Activated gamma-delta T cell treated with anti-CD3 and anti-CD28 coated beads, Interleukin-2, amount 50 U/mL, for 16 hours (primary cell): ENCODE results near the gene CCL25.

Experiments used
- DNase-seq: peaks from one replicate; pipeline ENCODE4 v3.0.0-alpha.2; 2020; ENCODE audit warnings: low read depth

The CCL25 gene

GRCh38 chr19:8045872-8046568 is 6.5 kb upstream of the CCL25 start:
- no peak for DNase-seq

GRCh38 chr19:8046569-8047165 is 5.9 kb upstream of the CCL25 start:
- no peak for DNase-seq

GRCh38 chr19:8050274-8051096 is 2.1 kb upstream of the CCL25 start:
- peak; percentile 77 for DNase-seq

GRCh38 chr19:8054169-8054568 is 1.6 kb downstream of the CCL25 start:
- no peak for DNase-seq

GRCh38 chr19:8056533-8056932 is 4.0 kb downstream of the CCL25 start:
- no peak for DNase-seq

GRCh38 chr19:8057545-8058270 is 5.1 kb downstream of the CCL25 start:
- no peak for DNase-seq

GRCh38 chr19:8064911-8065874 is 12.6 kb downstream of the CCL25 start:
- DNase-seq: no peak

GRCh38 chr19:8065875-8066261 is 13.3 kb downstream of the CCL25 start:
- no peak for DNase-seq

GRCh38 chr19:8069096-8069973 is 16.8 kb downstream of the CCL25 start:
- no peak for DNase-seq

GRCh38 chr19:8071912-8072311 is 19.4 kb downstream of the CCL25 start:
- DNase-seq: no peak

GRCh38 chr19:8074501-8074900 is 21.9 kb downstream of the CCL25 start:
- DNase-seq: no peak

- no peak for DNase-seq
Measured at GRCh38 chr19:8075158-8076074, 22.9 kb downstream of the CCL25 start.

- DNase-seq: no peak
Measured at GRCh38 chr19:8079988-8080387, 27.4 kb downstream of the CCL25 start.

GRCh38 chr19:8080832-8081231 is 28.3 kb downstream of the CCL25 start:
- DNase-seq: no peak

GRCh38 chr19:8081569-8082550 is 29.3 kb downstream of the CCL25 start:
- no peak for DNase-seq

GRCh38 chr19:8083141-8083540 is 30.6 kb downstream of the CCL25 start:
- no peak for DNase-seq

- DNase-seq: no peak
Measured at GRCh38 chr19:8084152-8084551, 31.6 kb downstream of the CCL25 start.
